ENCODE data around the gene ADAMTS20. TPM values are rescaled to one million over a fixed set of nuclear protein-coding genes. Genes with fewer than 3 reads are reported as not detected.

Gene ADAMTS20
- total RNA-seq, 1 experiment from 2014 or later, result 1.6 TPM

- ATAC-seq, result no peak
- Histone ChIP-seq H3K4me1 (ENCODE audit: insufficient read depth, low read length) (peaks cover 9% of the 10 kb centered on the region; the same call in 1 of the 2 replicates), H3K4me3 (ENCODE audit: low read length) (no peak overlapping the region), H3K36me3 (ENCODE audit: low read depth, low read length) (no peaks in the 10 kb centered on the region), H3K9me2 (replicated peaks; ENCODE audit: low read length) (no peaks in the 10 kb centered on the region), H3K9ac (ENCODE audit: low read length) (no peak overlapping the region), H3K4me2 (ENCODE audit: low read length) (no peak overlapping the region), H4K20me1 (ENCODE audit: low read length) (no peaks in the 10 kb centered on the region), H3K27me3 (ENCODE audit: low read length) (no peaks in the 10 kb centered on the region), H3K79me2 (ENCODE audit: low read length) (no peaks in the 10 kb centered on the region), H3K9me3 (ENCODE audit: low read length) (no peaks in the 10 kb centered on the region), H2AFZ (ENCODE audit: low read length) (no peak overlapping the region), H3F3A (ENCODE audit: low read length, unreplicated experiment) (no peaks in the 10 kb centered on the region), H3K27ac (ENCODE audit: low read length) (no peak overlapping the region)
- ChIA-PET POLR2A (ENCODE audit: unreplicated experiment) (no interaction called here), CTCF (no interaction called here)
- TF ChIP-seq EZH2phosphoT487 (IDR thresholded peaks at IDR 0.05; ENCODE audit: borderline replicate concordance, low read length) (no peak), EZH2 (IDR thresholded peaks at IDR 0.05; ENCODE audit: low read length, unreplicated experiment) (no peak), CTCF (conservative IDR thresholded peaks at IDR 0.05; ENCODE audit: low read depth, low read length) (no peak)
- intact Hi-C loops (cut with micrococcal nuclease), result no loop called here
- no TSS peak for BruUV-seq (replicated peaks)
- no peak for DNase-seq
Measured at GRCh38 chr12:43331935-43332334, 220.1 kb downstream of the ADAMTS20 start.

- Histone ChIP-seq H3K4me3 (ENCODE audit: low read length) (no peak overlapping the region), H3K36me3 (ENCODE audit: low read depth, low read length) (no peaks in the 10 kb centered on the region), H3K27ac (ENCODE audit: low read length) (no peak overlapping the region), H3K9me2 (replicated peaks; ENCODE audit: low read length) (no peaks in the 10 kb centered on the region), H3K79me2 (ENCODE audit: low read length) (no peaks in the 10 kb centered on the region), H4K20me1 (ENCODE audit: low read length) (no peaks in the 10 kb centered on the region), H3K4me1 (ENCODE audit: insufficient read depth, low read length) (peaks cover 9% of the 10 kb centered on the region; the same call in 1 of the 2 replicates), H3K27me3 (ENCODE audit: low read length) (no peaks in the 10 kb centered on the region), H3F3A (ENCODE audit: low read length, unreplicated experiment) (no peaks in the 10 kb centered on the region), H3K9me3 (ENCODE audit: low read length) (no peaks in the 10 kb centered on the region), H3K9ac (ENCODE audit: low read length) (no peak overlapping the region), H3K4me2 (ENCODE audit: low read length) (no peak overlapping the region), H2AFZ (ENCODE audit: low read length) (no peak overlapping the region)
- CTCF ChIA-PET, result no interaction called here
- TF ChIP-seq EZH2phosphoT487 (IDR thresholded peaks at IDR 0.05; ENCODE audit: borderline replicate concordance, low read length), result no peak
- no peak for TF ChIP-seq EZH2 (IDR thresholded peaks at IDR 0.05; ENCODE audit: low read length, unreplicated experiment)
- intact Hi-C loops (cut with micrococcal nuclease), result no loop called here
- ATAC-seq (no peak), DNase-seq (no peak)
- no TSS peak for BruUV-seq (replicated peaks)
- POLR2A ChIA-PET (ENCODE audit: unreplicated experiment), result no interaction called here
Measured at GRCh38 chr12:43329375-43329774, 222.6 kb downstream of the ADAMTS20 start.

- POLR2A ChIA-PET (ENCODE audit: unreplicated experiment), result no interaction called here
- H3K27me3 ChIP-seq (ENCODE audit: low read length), result no peaks in the 10 kb centered on the region
- ATAC-seq (no peak), DNase-seq (no peak)
- intact Hi-C loops (cut with micrococcal nuclease), result no loop called here
- CTCF ChIA-PET, result no interaction called here
- H3K36me3 ChIP-seq (ENCODE audit: low read depth, low read length), result no peaks in the 10 kb centered on the region
- H3K4me2 ChIP-seq (ENCODE audit: low read length), result no peak overlapping the region
- H3K9me2 ChIP-seq (replicated peaks; ENCODE audit: low read length), result no peaks in the 10 kb centered on the region
- no peaks in the 10 kb centered on the region for H3K9me3 ChIP-seq (ENCODE audit: low read length)
- H3K27ac ChIP-seq (ENCODE audit: low read length), result no peak overlapping the region
- no peaks in the 10 kb centered on the region for H3F3A ChIP-seq (ENCODE audit: low read length, unreplicated experiment)
- no peak overlapping the region for H3K9ac ChIP-seq (ENCODE audit: low read length)
- TF ChIP-seq CTCF (conservative IDR thresholded peaks at IDR 0.05; ENCODE audit: low read depth, low read length) (no peak), EZH2 (IDR thresholded peaks at IDR 0.05; ENCODE audit: low read length, unreplicated experiment) (no peak), EZH2phosphoT487 (IDR thresholded peaks at IDR 0.05; ENCODE audit: borderline replicate concordance, low read length) (no peak)
- H3K79me2 ChIP-seq (ENCODE audit: low read length), result no peaks in the 10 kb centered on the region
- BruUV-seq (replicated peaks), result no TSS peak
- no peaks in the 10 kb centered on the region for H3K4me1 ChIP-seq (ENCODE audit: insufficient read depth, low read length)
- H4K20me1 ChIP-seq (ENCODE audit: low read length), result no peaks in the 10 kb centered on the region
- no peak overlapping the region for H3K4me3 ChIP-seq (ENCODE audit: low read length)
- no peak overlapping the region for H2AFZ ChIP-seq (ENCODE audit: low read length)
Measured at GRCh38 chr12:43325786-43326185, 226.2 kb downstream of the ADAMTS20 start.

Data from PC-3 (cell line).